HG03521 (cell line): ENCODE results near the gene YY1.
"Not testable (repeated sequence)": the region's sequence is repeated elsewhere in the genome, so short reads cannot be mapped to it uniquely, and the experiment has no call there.

Experiments used
- ATAC-seq: cut with Tn5 transposase; IDR thresholded peaks from one replicate; pipeline ENCODE4 v1.9.1; 2021; ENCODE audit warnings: mild to moderate bottlenecking, moderate library complexity; ENCODE audit not compliant: unreplicated experiment

Gene YY1

GRCh38 chr14:100238419-100239210 is at the start of gene YY1:
Gene YY1, plus strand, starts transcription at chr14:100239144. Its CDS starts 101 bp downstream, at chr14:100239245.
- peak; percentile 72 for ATAC-seq

DNA sequence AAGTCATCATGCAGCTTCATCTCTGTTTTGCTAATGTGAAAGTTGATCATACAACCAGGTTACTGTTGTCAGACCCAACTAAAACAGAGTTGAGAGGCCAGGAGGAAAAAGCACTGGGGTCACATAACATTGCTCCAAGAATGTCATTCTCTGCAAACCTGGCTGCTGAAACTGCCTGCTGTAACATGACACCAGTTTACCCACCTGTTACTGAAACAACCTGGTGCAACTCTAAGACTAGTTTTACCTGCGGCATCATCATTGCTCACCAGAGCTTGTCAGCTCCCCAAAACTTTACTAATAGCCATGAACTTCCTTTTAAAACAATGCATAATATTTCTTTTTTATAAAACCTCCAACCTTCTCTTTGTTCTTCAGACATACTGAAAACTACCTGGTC is 48.8 kb upstream of the YY1 start:
- no peak for ATAC-seq

DNA sequence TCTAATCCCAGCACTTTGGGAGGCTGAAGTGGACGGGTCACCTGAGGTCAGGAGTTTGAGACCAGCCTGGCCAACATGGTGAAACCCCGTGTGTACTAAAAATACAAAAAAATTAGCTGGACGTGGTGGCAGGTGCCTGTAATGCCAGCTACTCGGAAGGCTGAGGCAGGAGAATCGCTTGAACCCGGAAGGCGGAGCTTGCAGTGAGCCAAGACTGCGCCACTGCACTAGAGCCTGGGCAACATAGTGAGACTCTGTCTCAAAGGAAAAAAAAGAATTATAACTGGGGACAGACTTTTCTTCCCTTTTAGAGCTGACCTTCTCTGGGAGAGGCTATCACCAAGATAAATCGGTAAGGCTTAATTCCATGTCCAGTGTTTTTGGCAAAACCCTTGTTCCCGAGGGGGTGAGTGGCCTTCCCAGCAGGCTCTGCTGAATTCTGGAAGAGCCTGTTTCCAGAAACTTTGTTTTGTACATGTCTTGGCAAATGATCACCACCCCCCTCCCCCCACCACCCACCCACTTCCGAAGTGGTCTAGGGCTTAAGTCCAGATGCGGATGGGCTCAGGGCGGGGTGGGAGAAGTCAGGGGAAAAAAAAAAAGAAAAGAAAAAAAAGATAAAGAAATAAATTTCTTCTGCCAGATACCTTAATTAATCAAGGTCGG is 47.2 kb upstream of the YY1 start:
- no peak for ATAC-seq

- no peak for ATAC-seq
These were observed 46.7 kb upstream of the YY1 start for GRCh38 chr14:100192250-100192671.

DNA sequence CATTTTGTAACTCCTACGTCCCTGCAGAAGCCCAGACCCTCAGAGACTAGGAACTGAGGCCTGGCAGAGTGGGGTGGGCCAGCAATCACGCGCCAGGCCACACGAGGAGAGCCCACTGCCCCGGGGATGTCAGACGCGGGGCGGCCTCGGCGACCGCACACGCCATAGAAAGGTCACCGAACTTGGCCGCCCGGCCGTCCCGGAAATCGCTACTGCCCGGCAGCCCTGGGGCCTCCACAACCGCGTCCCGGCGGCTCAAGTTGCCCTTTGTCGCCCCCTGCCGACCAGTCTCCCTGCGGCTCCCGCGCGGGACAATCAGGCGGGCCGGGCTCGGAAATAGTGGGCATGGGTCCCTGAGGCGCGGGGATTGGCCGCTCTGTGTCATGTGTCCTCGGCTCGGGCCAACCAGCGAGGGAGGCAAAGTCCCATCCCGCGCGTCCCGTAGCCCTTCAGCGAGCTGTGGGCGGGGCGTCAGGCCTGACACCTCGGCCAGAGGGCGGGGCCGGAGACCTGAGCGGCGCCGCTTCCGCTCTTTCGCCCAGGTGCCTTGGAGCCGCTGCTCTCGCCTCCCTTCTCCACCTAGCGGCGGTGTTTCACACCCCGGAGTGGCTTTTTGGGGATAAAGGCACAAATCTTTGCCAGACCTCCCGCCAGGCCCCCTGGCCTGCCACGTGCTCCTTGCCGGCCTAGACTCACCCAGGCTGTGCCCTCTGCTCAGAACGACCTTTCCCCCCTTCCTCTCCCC is 46.1 kb upstream of the YY1 start:
- ATAC-seq, result peak; percentile 99

DNA sequence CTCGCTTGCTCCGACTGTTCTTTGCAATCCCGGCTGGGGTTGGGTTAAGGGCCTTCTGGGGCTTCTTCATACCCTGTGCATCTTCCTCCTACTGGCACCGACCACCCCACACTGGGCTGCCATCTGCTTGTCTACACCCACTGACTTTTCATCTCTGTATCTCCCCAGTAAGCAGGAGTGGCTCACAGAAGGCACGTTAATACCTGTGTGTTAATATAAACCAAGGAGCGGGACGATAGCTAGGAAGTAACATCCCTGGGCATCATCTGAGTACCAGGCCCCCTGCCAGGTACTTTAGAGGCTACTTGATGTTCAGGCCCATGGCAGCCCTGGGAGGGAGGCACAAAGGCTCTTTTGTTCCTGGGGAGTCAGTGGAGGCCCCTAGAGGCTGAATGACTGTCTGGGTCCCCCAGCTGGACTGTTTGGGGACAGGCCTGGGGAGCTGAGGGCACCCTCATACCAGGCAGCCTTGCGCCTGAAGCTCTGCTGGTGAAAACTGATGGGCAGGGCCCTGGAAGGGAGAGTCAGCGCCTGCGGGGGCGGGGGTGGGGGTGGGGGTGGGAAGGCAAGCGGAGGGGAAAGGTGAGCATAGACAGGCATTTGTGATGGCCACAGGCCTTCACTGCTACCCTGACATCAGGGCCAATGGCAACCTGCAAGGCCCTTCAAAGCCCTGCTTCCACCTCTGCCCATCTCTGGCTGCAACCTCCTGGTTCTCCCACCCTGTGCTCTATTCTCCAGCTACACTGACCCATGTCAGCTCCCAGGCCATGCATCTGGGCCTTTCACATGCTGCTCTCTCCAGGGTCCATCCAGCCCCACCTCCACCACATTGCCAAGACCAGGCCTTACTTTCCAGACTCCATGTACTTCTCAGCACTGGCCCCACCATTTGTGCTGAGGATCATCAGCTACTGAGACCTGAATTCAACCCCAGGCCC is 45.3 kb upstream of the YY1 start:
- no peak for ATAC-seq

DNA sequence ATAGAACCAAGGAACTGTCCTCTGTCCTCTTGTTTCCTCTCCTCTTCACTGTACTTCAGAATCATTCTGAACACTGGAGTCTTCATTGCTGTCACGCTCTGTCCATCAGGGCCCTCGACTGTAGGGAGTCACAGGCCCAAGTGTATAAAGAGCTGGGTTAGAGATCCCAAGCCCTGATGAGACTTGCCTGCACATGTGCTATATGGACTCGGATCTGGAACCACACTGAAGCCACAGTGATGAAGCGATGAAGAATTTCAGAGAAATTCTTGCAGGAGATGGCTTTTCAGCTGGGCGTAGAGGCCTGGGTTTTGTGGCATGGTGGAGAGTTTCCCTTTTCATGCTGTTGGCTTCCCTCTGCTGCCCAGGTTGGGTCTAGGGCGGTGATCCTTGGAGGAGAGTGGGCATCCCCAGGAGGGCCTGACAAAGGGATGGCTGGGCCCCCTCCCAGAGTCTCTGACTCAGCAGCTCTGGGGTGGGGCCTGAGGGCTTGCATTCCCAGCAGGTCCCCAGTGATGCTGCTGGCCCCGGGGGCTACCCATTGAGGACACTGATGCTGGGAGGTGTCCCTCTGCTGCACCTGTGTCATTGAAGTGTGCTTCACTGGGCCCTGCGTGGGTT is 39.6 kb upstream of the YY1 start:
- no peak for ATAC-seq

GRCh38 chr14:100200311-100200710 is 38.6 kb upstream of the YY1 start:
- ATAC-seq, result no peak

- no peak for ATAC-seq
These were observed 37.2 kb upstream of the YY1 start for GRCh38 chr14:100201701-100202100.

- ATAC-seq, result no peak
These were observed 36.2 kb upstream of the YY1 start for GRCh38 chr14:100202712-100203111.

DNA sequence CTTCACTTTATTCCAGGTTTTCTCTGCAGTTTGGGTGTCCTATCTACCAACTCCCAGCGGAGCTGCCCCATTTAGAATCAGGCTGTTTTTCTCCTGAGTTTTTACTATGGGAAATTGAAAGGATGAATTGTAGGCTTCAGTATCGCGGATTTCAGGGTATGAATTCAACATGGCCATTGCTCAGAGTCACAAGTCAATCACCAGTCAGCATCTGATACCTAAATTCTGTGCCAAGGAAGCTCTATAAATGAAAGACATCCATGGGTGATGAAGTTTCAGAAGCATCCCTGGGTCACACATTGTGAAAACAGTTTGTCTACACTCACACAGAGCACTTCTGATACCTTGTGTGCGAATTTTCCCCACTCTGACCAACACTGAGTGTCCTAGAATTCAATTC is 35.8 kb upstream of the YY1 start:
- no peak for ATAC-seq

GRCh38 chr14:100203962-100204834 is 34.7 kb upstream of the YY1 start:
- no peak for ATAC-seq

DNA sequence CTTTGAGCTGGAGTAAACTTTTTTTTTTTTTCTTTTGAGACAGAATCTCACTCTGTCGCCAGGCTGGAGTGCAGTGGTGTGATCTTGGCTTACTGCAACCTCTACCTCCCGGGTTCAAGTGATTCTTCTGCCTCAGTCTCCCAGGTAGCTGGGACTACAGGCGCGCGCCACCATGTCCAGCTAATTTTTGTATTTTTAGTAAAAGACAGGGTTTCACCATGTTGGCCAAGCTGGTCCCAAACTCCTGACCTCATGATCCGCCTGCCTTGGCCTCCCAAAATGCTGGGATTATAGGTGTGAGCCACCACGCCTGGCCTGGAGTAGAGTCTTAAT is 34.1 kb upstream of the YY1 start:
- ATAC-seq, result not testable (repeated sequence)

GRCh38 chr14:100207588-100207987 is 31.4 kb upstream of the YY1 start:
- ATAC-seq, result not testable (repeated sequence)

- not testable (repeated sequence) for ATAC-seq
These were observed 30.8 kb upstream of the YY1 start for GRCh38 chr14:100208136-100208535.

DNA sequence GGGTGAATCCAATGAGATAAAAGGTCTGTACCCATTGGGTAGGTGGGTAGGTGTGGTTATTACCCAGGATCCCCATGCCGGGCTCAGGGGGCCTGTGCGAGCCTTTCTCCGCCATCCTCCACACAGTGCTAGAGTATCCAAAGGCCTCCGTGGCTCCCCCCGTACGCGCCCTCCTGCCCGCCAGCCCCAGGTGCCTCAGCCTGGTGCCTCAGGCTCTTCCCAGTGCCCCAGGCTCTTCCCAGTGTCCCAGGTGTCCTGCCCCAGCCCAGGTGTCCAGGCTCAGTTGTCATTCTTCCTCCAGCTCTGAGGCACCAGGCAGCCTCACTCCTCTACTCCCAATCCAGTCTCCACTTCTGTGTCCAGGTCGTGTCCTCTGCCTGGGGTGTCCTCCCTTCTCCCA is 27.6 kb upstream of the YY1 start:
- ATAC-seq, result no peak

DNA sequence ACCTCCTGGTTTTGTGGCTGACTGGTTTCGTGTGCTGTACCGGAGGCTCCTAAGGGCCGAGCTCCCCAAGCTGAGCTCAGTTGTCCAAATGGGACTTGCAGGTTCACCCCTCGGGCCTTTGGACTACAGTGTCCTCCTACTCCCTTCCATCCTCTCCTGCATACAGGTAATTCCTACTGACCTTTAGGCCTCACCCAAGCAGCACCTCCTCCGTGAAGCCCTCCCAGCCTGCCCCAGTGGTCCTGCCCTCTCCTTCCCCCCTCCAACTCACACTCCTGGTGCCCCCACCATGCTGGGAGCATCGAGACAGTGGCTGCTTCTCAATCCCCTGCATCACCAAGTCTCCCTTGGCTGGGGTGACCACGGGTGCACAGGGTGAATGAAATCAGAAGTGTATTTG is 27.1 kb upstream of the YY1 start:
- no peak for ATAC-seq

- no peak for ATAC-seq
These were observed 26.2 kb upstream of the YY1 start for GRCh38 chr14:100212476-100213333.
